Subcutaneous adipose tissue (tissue), 4 donors: Measurements from ENCODE around the gene ESR2. TPM values are rescaled to one million over a fixed set of nuclear protein-coding genes. Genes with fewer than 3 reads are reported as not detected.

ENCODE experiments used
- total RNA-seq, 4 donors: library from RNA; depleted of rRNA; stranded (reverse); fragments of >200 nt; gene quantifications; one replicate each; pipeline ENCODE4 v1.1.0, GENCODE V29; 2016
- TF ChIP-seq, protein P1 (sequence below): fragments of 450-650 bp; IDR thresholded peaks from one replicate; pipeline ENCODE4 v1.5.1; 2016; ENCODE audit warnings: low read depth, mild to moderate bottlenecking, control low read depth, antibody characterized with exemption, moderate library complexity

Gene ESR2
- total RNA-seq, 4 donors from 2014 or later = 1.1 to 21.5 (median 3.9) TPM

DNA sequence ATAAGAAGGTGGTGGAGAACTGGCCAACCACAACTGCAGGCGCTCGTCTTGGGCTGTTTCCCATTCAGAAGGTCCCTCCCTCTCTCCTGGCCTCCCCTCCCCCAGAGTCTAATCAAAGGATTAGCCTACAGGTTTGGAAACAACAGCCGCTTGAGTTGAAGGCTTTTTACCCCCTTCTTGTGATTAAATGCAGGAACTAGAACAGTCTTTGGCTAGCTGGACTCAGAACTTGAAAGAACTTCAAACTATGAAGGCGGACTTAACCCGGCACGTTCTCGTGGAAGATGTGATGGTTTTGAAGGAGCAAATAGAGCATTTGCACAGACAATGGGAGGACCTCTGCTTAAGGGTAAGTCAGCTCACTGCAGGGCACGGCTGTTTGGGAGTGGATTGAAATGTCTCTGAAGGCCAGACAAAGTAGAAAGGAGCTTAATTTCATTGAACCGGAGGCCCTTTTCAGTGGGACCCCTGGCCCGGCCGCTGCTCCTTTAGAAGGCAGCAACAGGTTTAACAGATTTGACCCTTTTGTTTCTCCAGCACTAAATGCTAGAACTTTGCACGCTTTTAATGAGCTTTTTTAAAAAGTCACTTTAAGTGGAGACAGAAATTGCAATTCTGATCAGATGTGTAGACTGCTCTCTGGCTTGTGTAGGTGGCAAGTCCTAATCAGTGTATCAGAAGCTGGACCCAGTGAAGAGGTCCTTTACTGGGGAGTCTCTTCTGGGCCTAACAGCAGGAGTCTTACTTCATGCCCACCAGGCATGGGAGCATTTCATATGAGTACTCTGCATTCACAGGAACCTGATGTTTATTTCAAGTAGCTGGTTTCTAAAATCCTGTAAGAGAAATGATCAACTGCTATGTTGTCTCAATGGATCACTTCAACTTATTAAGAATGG is 107.7 kb downstream of the ESR2 start:
- TF ChIP-seq, protein P1, sequence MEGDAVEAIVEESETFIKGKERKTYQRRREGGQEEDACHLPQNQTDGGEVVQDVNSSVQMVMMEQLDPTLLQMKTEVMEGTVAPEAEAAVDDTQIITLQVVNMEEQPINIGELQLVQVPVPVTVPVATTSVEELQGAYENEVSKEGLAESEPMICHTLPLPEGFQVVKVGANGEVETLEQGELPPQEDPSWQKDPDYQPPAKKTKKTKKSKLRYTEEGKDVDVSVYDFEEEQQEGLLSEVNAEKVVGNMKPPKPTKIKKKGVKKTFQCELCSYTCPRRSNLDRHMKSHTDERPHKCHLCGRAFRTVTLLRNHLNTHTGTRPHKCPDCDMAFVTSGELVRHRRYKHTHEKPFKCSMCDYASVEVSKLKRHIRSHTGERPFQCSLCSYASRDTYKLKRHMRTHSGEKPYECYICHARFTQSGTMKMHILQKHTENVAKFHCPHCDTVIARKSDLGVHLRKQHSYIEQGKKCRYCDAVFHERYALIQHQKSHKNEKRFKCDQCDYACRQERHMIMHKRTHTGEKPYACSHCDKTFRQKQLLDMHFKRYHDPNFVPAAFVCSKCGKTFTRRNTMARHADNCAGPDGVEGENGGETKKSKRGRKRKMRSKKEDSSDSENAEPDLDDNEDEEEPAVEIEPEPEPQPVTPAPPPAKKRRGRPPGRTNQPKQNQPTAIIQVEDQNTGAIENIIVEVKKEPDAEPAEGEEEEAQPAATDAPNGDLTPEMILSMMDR = no peak

DNA sequence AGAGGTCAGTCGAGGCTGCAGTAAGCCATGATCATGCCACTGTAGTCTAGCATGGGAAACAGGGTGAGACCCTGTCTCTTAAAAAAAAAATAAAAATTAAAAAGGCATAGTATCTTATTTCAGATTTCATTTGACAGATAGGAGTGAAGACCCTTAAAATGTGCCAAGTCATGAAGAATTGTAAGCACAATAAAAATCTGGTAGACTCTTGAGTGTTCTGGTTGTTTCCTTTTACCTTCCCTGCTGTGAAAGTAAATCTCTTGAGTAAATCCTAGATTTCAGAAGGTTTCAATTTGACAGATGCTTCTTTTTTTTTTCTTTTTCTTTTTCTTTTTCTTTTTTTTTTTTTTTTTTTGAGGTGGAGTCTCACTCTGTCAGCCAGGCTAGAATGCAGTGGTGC is 109.0 kb downstream of the ESR2 start:
- TF ChIP-seq, protein P1 = no peak

DNA sequence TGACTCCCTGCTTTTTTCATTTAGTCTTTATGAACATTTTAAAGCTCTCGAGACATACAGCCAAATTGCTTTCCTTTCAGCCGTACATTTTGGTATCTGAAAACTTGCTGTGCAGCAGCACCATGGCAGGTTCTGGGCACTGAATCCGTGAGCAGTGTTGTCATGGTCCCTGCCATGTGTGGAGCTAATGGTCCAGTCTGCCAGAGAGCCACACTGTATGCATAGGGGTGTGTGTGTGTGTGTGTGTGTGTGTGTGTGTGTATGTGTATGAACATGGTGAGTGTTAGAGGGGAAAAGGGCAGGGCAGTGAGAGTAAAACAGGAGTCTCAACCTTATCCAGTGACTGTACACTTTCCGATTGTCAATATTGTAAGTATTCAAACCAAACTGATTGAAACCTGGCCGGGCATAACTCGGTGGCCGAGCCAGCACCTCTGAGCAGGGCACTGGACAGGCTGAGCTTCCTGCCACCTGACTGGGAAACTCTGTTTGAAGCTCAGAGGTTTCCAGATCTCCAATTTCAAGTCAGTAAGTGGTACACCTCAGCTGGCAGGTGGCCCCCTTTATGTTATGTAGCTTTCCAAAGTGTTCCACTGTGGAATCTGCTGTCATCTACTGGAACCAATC is 110.0 kb downstream of the ESR2 start:
- TF ChIP-seq, protein P1 = no peak

DNA sequence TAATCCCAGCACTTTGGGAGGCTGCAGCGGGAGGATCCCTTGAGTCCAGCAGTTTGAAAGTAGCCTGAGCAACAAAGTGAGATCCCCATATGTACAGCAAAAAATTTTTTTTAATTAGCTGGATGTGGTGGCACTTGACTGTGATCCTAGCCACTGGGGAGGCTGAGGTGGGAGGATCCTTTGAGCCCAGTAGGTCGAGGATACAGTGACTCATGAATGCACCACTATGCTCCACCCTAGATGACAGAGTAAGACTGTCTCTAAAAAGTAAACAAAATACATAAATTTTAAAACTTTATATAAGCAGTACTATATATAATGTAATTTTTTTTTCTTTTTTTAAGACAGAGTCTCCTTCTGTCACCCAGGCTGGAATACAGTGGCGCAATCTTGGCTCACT is 115.4 kb downstream of the ESR2 start:
- TF ChIP-seq, protein P1 = no peak

DNA sequence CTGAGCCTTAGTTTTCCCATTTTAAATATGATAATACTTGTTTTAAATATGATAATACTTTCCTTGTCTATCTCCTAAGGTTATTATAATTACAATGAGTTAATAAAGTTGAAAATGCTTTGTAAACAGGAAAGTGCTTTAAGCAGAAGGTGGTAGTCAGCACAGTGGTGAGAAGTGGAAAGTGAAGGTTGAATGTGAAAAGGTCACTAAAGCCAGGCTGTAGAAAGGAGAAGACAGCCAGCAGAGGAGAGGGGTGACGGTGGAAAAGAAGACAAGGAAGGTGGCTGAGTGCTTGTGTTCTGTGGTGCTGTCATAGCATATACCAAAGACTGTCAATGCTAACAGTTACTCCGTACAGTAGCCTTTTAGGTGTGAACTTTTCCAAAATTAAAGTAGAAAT is 117.8 kb downstream of the ESR2 start:
- TF ChIP-seq, protein P1 = no peak

DNA sequence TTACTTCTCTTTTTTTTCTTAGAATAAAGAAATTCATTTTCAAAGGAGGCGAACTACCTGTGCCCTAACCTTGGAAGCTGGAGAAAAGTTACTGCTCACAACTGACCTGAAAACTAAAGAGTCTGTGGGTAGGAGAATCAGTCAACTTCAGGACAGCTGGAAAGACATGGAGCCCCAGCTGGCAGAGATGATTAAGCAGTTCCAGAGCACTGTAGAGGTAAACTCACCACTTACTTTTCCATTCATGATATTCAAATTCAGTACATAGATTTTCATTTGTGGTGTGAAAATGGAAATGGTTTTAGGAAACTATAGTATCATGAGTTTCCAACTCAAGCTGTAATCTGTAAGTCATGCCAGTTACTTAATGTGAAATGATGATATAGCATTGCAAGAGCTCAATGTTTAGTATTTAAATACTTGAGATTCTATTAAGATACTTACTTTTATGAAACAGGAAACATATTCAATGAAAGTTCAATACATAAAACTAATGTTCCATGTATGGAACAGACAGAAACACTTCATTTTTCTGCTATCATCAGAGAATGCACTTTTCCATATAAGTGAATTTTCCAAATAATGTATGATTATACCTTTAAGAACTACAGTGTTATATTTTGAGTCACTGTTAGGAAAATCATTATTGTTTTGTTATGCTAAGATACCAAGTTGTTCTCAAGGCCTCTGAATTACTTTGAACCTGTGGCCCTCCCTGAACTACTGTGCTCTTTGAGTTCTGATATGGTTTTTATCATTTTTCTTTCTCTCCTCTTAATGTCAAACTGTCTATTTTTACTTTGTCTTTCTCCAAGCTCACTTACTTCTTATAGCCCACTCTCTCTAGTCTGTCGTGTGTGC is 119.0 kb downstream of the ESR2 start:
- TF ChIP-seq, protein P1 = no peak
